ENCODE data around the gene ETNK2. TPM values are rescaled to one million over a fixed set of nuclear protein-coding genes. Genes with fewer than 3 reads are reported as not detected.

The ETNK2 gene
- total RNA-seq, 4 donors from 2014 or later: 5.6 to 15.3 (median 6.8) TPM

- no peak overlapping the region for H3K27ac ChIP-seq (replicated peaks in 1 of 4)
- intact Hi-C loops (cut with DNase I): no loop called here
- H3K36me3 ChIP-seq: no peaks in the 10 kb centered on the region
- peaks cover 0 to 60% (median 12%) of the 10 kb centered on the region in 4 donors for H3K27me3 ChIP-seq
- H3K4me1 ChIP-seq: peaks cover 0 to 9% (median 3%) of the 10 kb centered on the region in 4 donors
- no peak overlapping the region for H3K4me3 ChIP-seq
- no peak for TF ChIP-seq EP300 (IDR thresholded peaks at IDR 0.05)
- TF ChIP-seq CTCF (IDR thresholded peaks at IDR 0.05): no peak
- no peak for TF ChIP-seq POLR2AphosphoS5 (IDR thresholded peaks at IDR 0.05)
- TF ChIP-seq POLR2A (IDR thresholded peaks at IDR 0.05; ENCODE audit: low read depth): no peak
- no peaks in the 10 kb centered on the region for H3K9me3 ChIP-seq
- WGBS: 77% methylated on average over 10 of the region's 10 CpGs
- DNase-seq (ENCODE audit: extremely low spot score): no peak
These were observed 34.8 kb upstream of the ETNK2 start for GRCh38 chr1:204186597-204186996.

GRCh38 chr1:204181116-204181515, 29.3 kb upstream of the ETNK2 start:
- WGBS: 74% methylated on average over 1 of the region's 1 CpG

GRCh38 chr1:204180133-204180532, 28.3 kb upstream of the ETNK2 start:
- peaks cover 0 to 45% (median 0%) of the 10 kb centered on the region in 4 donors for H3K27me3 ChIP-seq
- no peaks in the 10 kb centered on the region for H3K9me3 ChIP-seq
- DNase-seq (ENCODE audit: extremely low spot score): no peak
- no peak for TF ChIP-seq CTCF (IDR thresholded peaks at IDR 0.05)
- no peak for TF ChIP-seq POLR2AphosphoS5 (IDR thresholded peaks at IDR 0.05)
- TF ChIP-seq POLR2A (IDR thresholded peaks at IDR 0.05; ENCODE audit: low read depth): no peak
- no peak for TF ChIP-seq EP300 (IDR thresholded peaks at IDR 0.05)
- no peak overlapping the region for H3K27ac ChIP-seq (replicated peaks in 1 of 4)
- WGBS: 74% methylated on average over 6 of the region's 6 CpGs
- H3K4me1 ChIP-seq: no peaks in the 10 kb centered on the region
- H3K36me3 ChIP-seq: no peaks in the 10 kb centered on the region
- no peak overlapping the region for H3K4me3 ChIP-seq
- intact Hi-C loops (cut with DNase I): no loop called here

More at GRCh38 chr1:204181116-204181515, 29.3 kb upstream of the ETNK2 start:
- Histone ChIP-seq H3K4me3 (no peak overlapping the region), H3K36me3 (no peaks in the 10 kb centered on the region), H3K9me3 (no peaks in the 10 kb centered on the region), H3K27me3 (peaks cover 0 to 42% (median 0%) of the 10 kb centered on the region in 4 donors), H3K4me1 (no peaks in the 10 kb centered on the region), H3K27ac (replicated peaks in 1 of 4) (no peak overlapping the region)
- no peak for DNase-seq (ENCODE audit: extremely low spot score)
- TF ChIP-seq CTCF (IDR thresholded peaks at IDR 0.05) (no peak), POLR2A (IDR thresholded peaks at IDR 0.05; ENCODE audit: low read depth) (no peak), EP300 (IDR thresholded peaks at IDR 0.05) (no peak), POLR2AphosphoS5 (IDR thresholded peaks at IDR 0.05) (no peak)
- intact Hi-C loops (cut with DNase I): no loop called here

GRCh38 chr1:204178487-204179281, 26.8 kb upstream of the ETNK2 start:
- TF ChIP-seq POLR2A (IDR thresholded peaks at IDR 0.05; ENCODE audit: low read depth) (no peak), CTCF (IDR thresholded peaks at IDR 0.05) (no peak), EP300 (IDR thresholded peaks at IDR 0.05) (no peak), POLR2AphosphoS5 (IDR thresholded peaks at IDR 0.05) (no peak)
- H3K9me3 ChIP-seq: no peaks in the 10 kb centered on the region
- WGBS: 88% methylated on average over 6 of the region's 7 CpGs
- no peak overlapping the region for H3K4me3 ChIP-seq
- H3K27me3 ChIP-seq: peaks cover 0 to 58% (median 0%) of the 10 kb centered on the region in 4 donors
- no peaks in the 10 kb centered on the region for H3K4me1 ChIP-seq
- no peak overlapping the region for H3K27ac ChIP-seq (replicated peaks in 1 of 4)
- intact Hi-C loops (cut with DNase I): no loop called here
- H3K36me3 ChIP-seq: no peaks in the 10 kb centered on the region
- DNase-seq (ENCODE audit: extremely low spot score): no peak
